GM23338 (cell line): ENCODE data around the gene GALNT5.

Source experiments
- CREB1 ChIP-seq: fragments of 250-450 bp; sonication (Bioruptor Pico); IDR thresholded peaks from 2 replicates; pipeline ENCODE4 v1.5.0; 2020; ENCODE audit warnings: low read depth, mild to moderate bottlenecking, moderate library complexity
- CTCF ChIP-seq, 2 experiments: fragments of 200-600 bp in 1 of 2; sonication (generic) in 1 of 2; conservative IDR thresholded peaks; 2 replicates each; pipeline versions ENCODE4 v1.5.1 to v1.6.1; 2016 to 2017; ENCODE audit warnings: antibody characterized with exemption in 2 of 2, low read depth in 2 of 2, mild to moderate bottlenecking in 2 of 2, moderate library complexity in 1 of 2
- ETS1 ChIP-seq: IDR thresholded peaks from 2 replicates; pipeline ENCODE4 v1.6.1; 2016; ENCODE audit warnings: antibody characterized with exemption
- EZH2 ChIP-seq: fragments of 200-600 bp; sonication (generic); IDR thresholded peaks from one replicate; pipeline ENCODE4 v1.8.0; 2017; ENCODE audit warnings: antibody characterized with exemption, mild to moderate bottlenecking, low read depth; ENCODE audit not compliant: unreplicated experiment
- EZH2phosphoT487 ChIP-seq: fragments of 200-600 bp; sonication (generic); IDR thresholded peaks from one replicate; pipeline ENCODE4 v1.8.1; 2018; ENCODE audit warnings: antibody characterized with exemption; ENCODE audit not compliant: unreplicated experiment
- JUNB ChIP-seq: IDR thresholded peaks from one replicate; pipeline ENCODE4 v1.6.1; 2016; ENCODE audit warnings: antibody characterized with exemption; ENCODE audit not compliant: unreplicated experiment
- NANOG ChIP-seq: IDR thresholded peaks from 2 replicates; pipeline ENCODE4 v1.6.1; 2016; ENCODE audit warnings: antibody characterized with exemption, borderline replicate concordance
- POLR2AphosphoS5 ChIP-seq: IDR thresholded peaks from 2 replicates; pipeline ENCODE4 v1.6.1; 2016; ENCODE audit warnings: antibody characterized with exemption, low read depth
- REST ChIP-seq: IDR thresholded peaks from one replicate; pipeline ENCODE4 v1.6.1; 2018; ENCODE audit warnings: antibody characterized with exemption; ENCODE audit not compliant: unreplicated experiment
- STAT1 ChIP-seq: IDR thresholded peaks from one replicate; pipeline ENCODE4 v1.6.1; 2016; ENCODE audit warnings: antibody characterized with exemption; ENCODE audit not compliant: unreplicated experiment
- ZNF331 ChIP-seq: fragments of 250-450 bp; sonication (Bioruptor Pico); IDR thresholded peaks from 2 replicates; pipeline ENCODE4 v1.5.0; 2020; ENCODE audit warnings: low read depth, mild to moderate bottlenecking, moderate library complexity
- ZNF462 ChIP-seq: fragments of 250-450 bp; sonication (Bioruptor Pico); IDR thresholded peaks from 2 replicates; pipeline ENCODE4 v1.5.0; 2020; ENCODE audit warnings: mild to moderate bottlenecking, moderate library complexity

- TF ChIP-seq POLR2AphosphoS5, result no peak
- TF ChIP-seq CTCF (conservative IDR thresholded peaks at IDR 0.05; ENCODE audit: low read depth in 2 of 2), result no peak
- no peak for TF ChIP-seq REST
- TF ChIP-seq CREB1 (CRISPR knock-in tag), result no peak
- no peak for TF ChIP-seq EZH2
- TF ChIP-seq JUNB, result no peak
- TF ChIP-seq EZH2phosphoT487, result no peak
- TF ChIP-seq ETS1, result no peak
- TF ChIP-seq ZNF331 (CRISPR knock-in tag), result no peak
- no peak for TF ChIP-seq STAT1
- TF ChIP-seq NANOG, result no peak
- no peak for TF ChIP-seq ZNF462 (CRISPR knock-in tag)
Measured at GRCh38 chr2:157264099-157264498, 6.6 kb downstream of the GALNT5 start.
